ENCODE measurements around the gene FAF1.
"Not testable (repeated sequence)": the region's sequence is repeated elsewhere in the genome, so short reads cannot be mapped to it uniquely, and the experiment has no call there.

Gene FAF1

DNA sequence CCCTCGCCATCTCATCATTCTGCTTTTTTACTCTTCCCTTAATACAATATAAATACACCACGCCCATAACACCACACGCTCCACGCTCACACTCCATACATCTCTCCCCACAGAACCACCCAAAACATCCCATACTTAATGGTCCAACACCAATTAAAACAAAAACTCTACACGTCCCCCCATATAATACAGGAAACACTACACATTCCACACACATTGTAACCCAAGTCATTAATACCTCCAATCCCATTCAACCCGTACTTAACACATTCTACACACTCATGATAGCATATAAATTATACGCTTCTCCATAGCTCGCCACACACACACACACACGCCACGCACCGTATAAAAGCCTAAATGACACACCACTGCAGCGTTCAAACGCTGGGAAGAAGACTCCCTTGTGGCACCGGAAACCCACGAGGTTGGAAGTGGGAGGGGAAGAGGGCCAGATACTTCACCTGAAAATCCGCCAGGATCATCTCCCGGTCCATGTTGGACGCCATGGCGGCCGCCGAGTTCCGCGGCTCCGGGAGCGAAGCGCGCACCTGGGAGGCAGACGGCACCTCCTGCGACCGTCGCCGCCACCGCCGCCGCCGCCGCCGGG, 659 bp downstream of the FAF1 start:
- DNase-seq (ENCODE audit: low read depth) = no peak

DNA sequence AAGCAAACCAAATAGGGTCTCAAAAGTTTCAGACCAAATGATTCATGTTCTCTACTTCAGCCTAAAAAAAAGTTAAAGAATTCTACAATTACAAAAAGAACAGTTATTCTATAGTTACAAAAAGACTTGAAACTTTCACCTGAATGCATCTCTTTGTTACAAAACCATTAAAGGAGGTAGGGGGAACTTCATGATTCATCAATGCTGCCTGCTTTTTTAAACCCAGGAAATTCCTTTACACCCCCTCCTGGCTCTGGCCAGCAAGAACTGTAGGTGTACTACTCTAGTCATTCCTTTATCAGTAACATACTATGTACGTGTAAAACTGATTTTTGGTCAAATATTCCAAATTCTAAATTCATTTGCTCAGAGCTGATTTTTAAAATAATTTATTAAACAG, 5.0 kb downstream of the FAF1 start:
- DNase-seq (ENCODE audit: low read depth) = no peak

DNA sequence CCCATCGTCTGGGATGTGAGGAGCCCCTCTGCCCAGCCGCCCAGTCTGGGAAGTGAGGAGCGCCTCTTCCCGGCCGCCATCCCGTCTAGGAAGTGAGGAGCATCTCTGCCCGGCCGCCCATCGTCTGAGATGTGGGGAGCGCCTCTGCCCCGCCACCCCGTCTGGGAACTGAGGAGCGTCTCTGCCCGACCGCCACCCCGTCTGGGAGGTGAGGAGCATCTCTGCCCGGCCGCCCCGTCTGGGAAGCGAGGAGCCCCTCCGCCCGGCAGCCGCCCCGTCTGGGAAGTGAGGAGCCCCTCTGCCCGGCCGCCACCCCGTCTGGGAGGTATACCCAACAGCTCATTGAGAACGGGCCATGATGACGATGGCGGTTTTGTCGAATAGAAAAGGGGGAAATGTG, 7.5 kb downstream of the FAF1 start:
- not testable (repeated sequence) for DNase-seq (ENCODE audit: low read depth)

DNA sequence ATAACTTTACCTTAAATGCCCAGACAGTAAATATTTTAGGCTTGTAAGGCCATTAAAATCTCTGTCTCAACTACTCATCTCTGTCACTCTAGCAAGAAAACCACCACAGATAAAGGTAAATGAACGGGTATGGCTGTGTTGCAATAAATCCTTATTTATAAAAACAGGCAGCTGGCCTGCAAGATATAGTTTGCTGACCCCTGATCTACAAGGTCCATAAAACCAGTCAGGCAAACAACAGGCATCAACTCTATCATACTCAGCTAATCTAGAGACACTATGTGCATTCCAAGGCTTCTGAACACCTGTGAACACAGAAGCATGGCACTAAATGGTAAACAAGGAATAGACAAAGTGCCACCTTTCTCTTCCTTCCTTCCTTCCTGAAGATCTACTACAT, 9.7 kb downstream of the FAF1 start:
- no peak for DNase-seq (ENCODE audit: low read depth)

DNA sequence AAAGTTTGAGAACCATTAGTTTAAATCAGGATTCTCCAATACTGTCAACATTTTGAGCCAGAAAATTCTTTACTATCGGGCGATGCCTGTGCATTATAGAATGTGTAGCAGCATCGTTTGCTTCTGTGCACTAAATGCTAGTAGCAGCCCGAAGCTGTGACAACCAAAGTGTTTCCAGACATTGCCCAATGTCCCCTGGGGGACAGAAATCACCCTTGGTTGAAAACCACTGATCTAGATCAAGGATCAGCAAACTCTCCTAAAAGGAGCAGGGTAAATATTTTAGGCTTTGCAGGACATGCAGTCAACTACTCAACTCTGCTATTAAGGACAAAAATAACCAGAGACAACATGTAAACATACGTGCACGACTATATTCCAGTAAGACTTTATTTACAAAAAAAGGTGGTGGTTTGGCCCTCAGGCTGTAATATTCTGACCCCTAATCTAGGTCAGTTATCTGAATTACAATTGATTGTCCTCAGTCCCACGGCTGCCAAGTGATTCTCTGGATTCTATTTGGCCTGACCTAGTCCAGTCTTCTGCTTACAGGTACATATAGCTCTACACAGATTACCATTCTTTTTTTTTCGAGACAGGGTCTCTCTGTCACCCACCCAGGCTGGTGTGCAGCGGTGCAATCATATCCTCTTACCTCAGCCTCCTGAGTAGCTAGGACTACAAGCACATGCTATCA, 10.6 kb downstream of the FAF1 start:
- no peak for DNase-seq (ENCODE audit: low read depth)

DNA sequence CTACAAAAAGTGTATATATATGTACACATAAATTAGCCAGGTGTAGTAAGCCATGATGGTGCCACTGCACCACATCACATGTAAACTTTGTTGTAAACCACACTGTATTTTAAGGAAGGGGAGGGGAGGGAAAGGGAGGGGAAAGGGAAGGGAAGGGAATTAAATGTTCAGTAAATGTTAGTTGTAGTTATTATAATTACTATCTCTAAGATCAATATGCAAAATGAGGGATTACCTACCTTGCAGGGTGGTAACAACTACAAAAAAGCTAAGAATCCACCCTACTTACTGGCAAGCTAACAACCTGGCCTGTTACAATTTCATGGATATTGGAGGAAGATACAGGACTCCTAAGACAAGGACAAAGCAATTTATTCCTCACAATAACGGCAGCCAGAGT, 17.7 kb downstream of the FAF1 start:
- DNase-seq (ENCODE audit: low read depth) = no peak

DNA sequence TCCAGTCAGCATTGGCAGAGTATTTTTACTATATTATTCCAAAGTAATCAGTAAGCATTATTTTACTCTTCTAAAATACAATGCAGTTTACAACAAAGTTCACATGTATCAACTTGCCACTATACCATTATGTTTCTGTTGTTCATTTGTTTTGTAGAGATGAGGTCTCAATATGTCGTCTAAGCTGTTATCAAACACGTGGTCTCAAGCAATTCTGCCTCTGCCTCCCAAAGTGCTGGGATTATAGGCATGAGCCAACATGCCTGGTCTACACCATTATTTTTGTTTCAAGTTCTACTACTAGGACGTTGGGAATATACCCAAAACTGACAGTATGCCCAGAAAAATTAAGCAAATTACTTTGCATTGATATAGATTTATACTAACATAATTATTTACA, 19.8 kb downstream of the FAF1 start:
- no peak for DNase-seq (ENCODE audit: low read depth)

DNA sequence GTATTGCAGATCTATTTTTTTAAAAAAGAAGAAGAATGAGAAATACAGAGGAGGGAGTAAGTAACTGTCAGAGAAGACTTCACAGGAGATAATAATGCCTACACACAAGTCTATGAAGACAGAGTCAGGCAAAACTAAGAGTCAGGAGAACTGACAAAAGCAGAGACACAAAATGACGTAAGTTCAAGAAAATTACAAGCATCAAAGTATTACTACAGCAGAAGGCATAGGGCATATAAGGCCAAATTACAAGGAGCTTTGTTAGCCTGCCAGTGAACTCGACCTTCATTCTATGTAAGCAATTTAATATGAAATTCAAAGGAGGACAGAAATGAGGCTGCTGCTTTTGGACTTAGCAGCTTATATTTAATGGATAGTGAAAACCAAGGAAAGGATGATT, 23.7 kb downstream of the FAF1 start:
- DNase-seq (ENCODE audit: low read depth) = no peak

DNA sequence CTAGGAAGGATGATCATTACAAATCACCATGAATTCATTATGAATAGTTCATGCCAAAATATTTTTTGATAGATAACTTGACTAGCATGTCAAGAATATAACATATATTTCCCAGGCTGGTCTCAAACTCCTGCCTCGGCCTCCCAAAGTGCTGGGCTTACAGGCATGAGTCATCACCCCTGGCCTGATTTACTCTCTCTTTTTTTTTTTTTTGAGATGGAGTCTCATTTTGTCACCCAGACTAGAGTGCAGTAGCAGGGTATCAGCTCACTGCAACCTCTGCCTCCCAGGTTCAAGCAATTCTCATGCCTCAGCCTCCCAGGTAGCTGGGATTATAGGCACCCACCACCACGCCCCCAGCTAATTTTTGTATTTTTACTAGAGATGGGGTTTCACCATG, 24.8 kb downstream of the FAF1 start:
- DNase-seq (ENCODE audit: low read depth) = not testable (repeated sequence)

DNA sequence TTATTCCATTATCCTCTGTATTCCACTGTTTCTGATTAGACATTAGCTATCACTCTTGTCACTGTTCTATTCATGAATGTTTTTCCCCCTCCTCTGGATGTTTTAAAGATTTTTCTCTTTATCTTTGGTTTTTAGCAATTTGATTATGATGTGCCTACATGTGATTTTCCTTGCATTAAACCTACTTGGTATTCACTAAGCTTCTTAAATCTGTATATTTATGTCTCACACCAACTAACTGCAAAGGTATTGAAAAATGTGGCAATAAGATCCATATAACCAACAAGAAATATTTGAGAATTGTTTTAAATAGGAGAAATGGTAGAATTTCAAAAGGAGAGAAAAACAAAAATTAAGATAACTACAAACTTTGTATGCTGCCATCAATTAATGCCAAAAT, 25.2 kb downstream of the FAF1 start:
- DNase-seq (ENCODE audit: low read depth) = no peak

DNA sequence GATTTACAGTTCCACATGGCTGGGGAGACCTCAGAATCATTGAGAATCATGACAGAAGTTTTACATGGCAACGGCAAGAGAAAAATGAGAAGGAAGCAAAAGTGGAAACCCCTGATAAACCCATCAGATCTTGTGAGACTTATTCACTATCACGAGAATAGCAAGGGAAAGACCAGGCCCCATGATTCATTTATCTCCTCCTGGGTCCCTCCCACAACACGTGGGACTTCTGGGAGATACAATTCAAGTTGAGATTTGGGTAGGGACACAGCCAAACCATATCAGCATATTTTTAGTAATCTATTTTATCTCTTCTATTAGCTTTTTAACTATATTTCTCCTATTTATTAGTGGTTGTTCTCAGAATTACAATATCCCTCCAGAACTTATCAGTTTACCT, 26.3 kb downstream of the FAF1 start:
- DNase-seq (ENCODE audit: low read depth) = not testable (repeated sequence)

DNA sequence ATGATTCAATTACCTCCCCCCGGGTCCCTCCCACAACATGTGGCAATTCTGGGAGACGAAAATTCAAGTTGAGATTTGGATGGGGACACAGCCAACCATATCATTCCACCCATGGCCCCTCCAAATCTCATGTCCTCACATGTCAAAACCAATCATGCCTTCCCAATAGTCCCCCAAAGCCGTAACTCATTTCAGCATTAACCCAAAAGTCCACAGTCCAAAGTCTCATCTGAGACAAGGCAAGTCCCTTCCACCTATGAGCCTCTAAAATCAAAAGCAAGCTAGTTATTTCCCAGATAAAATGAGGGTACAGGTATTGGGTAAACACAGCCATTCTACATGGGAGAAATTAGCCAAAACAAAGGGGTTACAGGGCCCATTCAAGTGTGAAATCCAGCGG, 28.0 kb downstream of the FAF1 start:
- not testable (repeated sequence) for DNase-seq (ENCODE audit: low read depth)

DNA sequence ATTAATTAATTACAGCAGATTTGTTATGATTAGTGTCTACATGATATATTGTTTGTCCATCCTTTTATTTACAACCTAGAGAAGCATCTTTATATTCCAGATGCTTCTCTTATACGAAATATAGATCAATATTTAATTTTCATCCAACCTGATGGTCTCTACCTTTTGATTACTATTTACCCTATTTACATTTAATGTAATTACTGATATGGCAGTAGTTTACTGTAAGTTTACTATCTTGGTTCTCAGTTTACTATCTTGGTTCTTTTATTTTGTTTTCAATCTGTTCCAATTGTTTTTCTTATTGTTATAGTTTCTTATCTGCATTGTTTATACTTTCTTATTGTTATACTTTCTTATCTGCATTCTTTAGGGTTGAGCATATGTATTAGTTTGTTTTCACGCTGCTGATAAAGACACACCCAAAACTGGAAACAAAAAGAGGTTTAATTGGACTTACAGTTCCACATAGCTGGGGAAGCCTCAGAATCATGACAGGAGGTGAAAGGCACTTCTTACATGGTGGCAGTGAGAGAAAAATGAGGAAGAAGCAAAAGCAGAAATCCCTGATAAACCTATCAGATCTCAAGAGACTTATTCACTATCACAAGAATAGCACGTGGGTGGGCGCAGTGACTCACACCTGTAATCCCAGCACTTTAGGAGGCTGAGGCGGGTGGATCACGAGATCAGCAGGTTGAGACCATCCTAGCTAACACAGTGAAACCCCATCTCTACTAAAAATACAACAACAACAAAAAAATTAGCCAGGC, 28.9 kb downstream of the FAF1 start:
- DNase-seq (ENCODE audit: low read depth) = no peak

DNA sequence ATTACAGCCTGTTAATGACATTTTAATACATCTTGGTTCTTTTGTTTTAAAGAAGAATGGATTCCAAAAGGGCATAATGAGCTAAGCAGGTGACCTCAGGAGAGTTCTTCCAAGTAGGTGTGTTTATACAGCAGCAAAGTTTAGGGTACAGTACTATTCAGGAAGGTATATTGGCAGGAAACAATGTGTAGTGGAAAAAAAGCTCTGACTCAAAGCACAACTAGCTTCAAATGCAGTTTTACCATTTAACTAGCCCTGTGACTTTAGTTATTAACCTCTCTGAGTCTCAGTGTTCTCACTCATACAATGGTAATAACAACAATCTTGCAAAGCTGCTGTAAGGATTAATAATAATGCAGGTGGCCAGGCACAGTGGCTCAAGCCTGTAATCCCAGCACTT, 29.9 kb downstream of the FAF1 start:
- no peak for DNase-seq (ENCODE audit: low read depth)

DNA sequence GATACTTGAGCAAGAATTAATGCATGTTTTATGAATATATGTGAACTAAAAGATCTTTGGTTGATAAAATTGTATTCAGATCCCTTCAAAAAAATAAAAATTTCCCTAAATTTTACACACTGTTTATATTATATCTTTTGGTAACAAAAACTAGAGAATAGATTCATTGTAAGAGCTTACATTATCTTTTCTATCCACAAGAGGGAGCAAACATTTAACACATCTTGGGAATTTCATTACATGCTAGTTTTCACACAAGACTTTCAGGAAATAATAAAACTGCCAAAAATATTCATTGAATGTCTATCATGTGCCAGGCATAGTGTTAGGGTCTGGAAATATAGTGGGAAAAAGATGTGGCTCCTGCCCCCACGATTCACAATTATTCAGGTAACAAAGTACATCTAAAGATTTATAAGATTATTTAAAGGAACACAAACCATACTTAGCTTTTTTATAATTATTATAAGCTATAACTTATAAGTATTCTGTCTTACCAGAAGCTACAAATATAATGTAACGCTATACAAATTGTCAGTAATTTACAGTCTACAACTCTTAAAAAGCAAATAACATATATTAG, 30.6 kb downstream of the FAF1 start:
- peak; percentile 34 for DNase-seq (ENCODE audit: low read depth)

DNA sequence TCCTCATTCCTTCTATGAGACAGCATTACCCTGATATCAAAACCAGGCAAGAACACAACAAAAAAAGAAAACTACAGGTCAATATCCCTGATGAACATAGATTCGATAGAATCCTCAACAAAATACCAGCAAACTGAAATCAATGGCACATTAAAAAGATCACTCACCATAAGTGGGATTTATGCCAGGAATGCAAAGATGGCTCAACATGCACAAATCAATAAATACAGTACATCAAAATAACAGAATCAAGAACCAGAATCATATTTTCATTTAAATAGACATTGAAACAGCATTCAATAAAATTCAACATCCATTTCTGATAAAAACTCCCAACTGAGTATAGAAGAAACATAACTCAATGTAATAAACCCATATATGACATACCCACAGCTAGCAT, 36.5 kb downstream of the FAF1 start:
- no peak for DNase-seq (ENCODE audit: low read depth)

DNA sequence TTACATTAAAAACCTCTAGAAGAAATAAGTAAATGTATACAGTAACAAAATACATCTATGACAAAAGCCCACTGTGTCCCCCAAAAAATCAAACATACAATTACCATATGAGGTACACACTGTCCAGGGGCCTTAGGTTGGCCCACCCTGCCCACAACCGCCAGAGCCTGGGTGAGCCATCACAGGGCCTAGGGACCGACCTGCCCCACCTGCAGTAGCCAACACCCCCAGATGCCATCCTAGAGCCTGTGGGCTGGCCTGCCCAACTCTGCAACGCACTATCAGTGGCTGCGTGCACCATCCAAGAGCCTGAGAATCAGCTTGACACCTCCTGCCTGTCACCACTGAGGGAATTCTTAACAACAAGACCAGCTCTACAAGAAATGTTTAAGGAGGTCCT, 39.0 kb downstream of the FAF1 start:
- no peak for DNase-seq (ENCODE audit: low read depth)

DNA sequence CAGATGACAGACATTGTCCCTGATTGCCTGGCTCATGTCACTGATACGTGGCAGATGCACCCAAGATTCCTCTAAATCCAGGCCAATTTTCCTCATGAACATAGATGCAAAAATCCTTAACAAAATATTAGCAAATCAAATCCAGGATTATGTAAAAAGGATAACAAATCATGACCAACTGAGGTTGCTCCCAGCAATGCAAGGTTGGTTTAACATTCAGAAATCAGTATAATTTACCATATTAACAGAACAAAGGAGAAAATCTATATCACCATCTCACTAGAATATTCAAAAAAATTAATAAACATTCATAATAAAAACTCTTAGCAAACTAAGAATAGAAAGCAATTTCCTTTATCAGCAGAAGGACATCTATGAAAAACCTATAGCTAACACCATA, 39.7 kb downstream of the FAF1 start:
- DNase-seq (ENCODE audit: low read depth) = no peak

DNA sequence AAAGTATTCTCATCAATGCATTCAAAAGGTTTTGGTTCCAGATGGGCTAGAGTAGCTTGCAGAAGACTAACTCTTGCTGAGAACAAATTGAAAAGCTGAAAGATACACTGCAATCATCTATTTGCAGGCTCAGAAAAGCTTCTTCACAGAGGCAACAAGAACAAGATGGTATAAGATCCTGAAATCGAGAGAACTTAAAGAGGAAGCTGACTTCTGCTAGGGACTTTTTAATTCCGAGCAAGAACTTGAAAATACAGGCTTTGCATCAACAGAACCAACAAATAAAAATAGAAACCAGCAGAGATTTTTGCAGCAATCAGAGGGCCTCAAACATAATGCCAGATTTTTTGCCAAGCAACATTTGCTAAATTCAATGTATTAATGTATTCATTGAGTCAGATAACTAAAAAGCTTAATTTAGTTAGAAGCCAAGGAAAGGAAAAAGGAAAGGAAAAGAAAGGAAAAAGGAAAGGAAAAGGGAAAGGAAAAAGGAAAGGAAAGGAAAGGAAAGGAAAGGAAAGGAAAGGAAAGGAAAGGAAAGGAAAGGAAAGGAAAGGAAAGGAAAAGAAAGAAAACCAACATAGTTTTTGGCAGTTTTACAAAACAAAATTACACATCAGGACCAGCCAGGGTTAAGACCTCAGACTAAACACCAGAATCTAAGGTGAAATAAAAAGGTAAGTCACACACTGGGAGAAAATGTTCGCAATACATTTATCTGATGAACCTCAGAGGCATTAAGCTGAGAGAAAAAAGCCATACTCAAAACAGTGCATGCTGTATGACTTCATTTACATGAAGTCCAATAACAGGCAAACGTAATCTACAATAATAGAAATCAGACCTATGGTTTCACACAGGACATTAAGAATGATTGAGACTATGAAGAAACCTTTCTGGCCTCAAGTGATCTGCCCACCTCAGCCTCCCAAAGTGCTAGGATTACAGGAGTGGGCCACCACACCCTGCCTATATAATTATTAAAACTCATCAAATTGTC, 42.6 kb downstream of the FAF1 start:
- no peak for DNase-seq (ENCODE audit: low read depth)

DNA sequence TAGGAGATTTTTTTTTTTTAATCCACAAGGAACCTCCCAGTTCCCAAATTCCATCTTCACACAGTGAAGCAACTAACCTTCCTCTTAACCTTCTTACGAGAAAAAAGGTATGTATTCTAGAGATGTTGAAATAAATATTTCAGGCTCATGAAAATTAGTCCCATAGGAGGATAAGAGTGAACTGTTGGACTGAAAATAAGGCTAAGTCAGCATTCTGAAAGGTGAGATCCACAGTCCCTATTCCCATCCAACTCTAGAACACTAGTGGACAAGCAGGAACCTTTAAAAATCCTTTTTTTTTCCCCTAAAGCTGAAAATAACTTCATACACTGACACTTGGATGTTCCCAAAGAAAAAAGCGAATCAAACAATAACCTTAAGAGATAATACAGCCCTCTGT, 44.4 kb downstream of the FAF1 start:
- DNase-seq (ENCODE audit: low read depth) = no peak

DNA sequence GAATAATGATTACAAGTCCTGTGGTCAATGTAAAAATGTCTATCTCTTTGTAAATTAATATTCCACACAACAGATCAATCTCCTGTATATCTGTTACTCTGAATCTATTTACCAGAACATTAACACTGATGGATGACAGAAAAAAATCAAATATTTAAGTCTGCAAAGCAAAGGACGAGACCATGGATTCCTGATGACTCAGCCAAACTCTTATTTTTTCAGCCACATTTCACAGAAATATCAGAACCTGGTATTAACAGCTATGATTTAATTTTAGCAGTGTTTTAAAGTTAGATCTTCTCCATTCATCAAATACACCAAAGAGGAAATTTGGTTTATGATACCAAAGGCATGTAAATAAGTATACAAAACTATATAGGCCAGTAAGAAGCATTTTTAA, 46.1 kb downstream of the FAF1 start:
- no peak for DNase-seq (ENCODE audit: low read depth)

DNA sequence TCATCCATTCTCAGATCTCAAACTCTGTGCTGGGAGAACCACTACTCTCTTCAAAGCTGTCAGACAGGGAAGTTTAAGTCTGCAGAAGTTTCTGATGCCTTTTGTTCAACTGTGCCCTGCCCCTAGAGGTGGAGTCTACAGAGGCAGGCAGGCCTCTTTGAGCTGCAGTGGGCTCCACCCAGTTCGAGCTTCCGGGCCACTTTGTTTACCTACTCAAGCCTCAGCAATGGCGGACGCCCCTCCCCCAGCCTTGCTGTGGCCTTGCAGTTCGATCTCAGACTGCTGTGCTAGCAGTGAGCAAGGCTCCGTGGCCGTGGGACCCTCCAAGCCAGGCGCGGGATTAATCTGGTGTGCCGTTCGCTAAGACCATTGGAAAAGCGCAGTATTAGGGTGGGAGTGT, 49.7 kb downstream of the FAF1 start:
- not testable (repeated sequence) for DNase-seq (ENCODE audit: low read depth)

All from fibroblast of the conjunctiva (primary cell).